ENCODE results near the gene TIMM22. TPM values are rescaled to one million over a fixed set of nuclear protein-coding genes. Genes with fewer than 3 reads are reported as not detected.

Gene TIMM22
- total RNA-seq, 1 donor from 2014 or later, result 14.1 TPM

DNA sequence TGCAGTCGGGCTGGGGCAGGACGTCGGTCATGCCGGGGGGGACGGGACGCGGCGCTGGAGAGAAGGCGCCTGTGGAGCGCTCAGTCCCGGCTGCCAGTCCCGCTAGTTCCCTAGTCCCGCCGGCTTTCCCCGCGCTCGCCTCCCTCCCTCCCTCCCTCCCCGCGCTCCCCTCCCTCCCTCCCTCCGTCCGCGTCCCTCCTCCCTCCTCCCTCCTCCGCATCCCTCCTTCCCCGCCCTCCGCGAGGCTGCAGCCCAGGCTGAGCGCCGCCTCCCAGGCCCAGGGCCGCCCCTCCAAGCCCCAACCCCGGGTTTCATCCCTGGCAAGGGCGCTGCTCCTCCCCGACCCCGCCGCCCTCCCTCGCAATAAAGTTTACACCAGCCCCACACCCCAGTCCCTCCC is 34.8 kb downstream of the TIMM22 start:
- peaks cover 8% of the 10 kb centered on the region for H3K27me3 Mint-ChIP-seq
- no peaks in the 10 kb centered on the region for H3K9me3 Mint-ChIP-seq (ENCODE audit: low read depth)
- H3K4me3 Mint-ChIP-seq (ENCODE audit: low read depth), result no peak overlapping the region
- peaks cover 6% of the 10 kb centered on the region for H3K36me3 Mint-ChIP-seq (ENCODE audit: insufficient read depth)
- no peak overlapping the region for H3K27ac Mint-ChIP-seq
- TF ChIP-seq, protein P1, sequence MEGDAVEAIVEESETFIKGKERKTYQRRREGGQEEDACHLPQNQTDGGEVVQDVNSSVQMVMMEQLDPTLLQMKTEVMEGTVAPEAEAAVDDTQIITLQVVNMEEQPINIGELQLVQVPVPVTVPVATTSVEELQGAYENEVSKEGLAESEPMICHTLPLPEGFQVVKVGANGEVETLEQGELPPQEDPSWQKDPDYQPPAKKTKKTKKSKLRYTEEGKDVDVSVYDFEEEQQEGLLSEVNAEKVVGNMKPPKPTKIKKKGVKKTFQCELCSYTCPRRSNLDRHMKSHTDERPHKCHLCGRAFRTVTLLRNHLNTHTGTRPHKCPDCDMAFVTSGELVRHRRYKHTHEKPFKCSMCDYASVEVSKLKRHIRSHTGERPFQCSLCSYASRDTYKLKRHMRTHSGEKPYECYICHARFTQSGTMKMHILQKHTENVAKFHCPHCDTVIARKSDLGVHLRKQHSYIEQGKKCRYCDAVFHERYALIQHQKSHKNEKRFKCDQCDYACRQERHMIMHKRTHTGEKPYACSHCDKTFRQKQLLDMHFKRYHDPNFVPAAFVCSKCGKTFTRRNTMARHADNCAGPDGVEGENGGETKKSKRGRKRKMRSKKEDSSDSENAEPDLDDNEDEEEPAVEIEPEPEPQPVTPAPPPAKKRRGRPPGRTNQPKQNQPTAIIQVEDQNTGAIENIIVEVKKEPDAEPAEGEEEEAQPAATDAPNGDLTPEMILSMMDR (IDR thresholded peaks at IDR 0.05; ENCODE audit: unreplicated experiment), result no peak
- DNase-seq (ENCODE audit: low spot score, unreplicated experiment), result no peak
- H3K4me1 Mint-ChIP-seq (ENCODE audit: low read depth), result no peaks in the 10 kb centered on the region

DNA sequence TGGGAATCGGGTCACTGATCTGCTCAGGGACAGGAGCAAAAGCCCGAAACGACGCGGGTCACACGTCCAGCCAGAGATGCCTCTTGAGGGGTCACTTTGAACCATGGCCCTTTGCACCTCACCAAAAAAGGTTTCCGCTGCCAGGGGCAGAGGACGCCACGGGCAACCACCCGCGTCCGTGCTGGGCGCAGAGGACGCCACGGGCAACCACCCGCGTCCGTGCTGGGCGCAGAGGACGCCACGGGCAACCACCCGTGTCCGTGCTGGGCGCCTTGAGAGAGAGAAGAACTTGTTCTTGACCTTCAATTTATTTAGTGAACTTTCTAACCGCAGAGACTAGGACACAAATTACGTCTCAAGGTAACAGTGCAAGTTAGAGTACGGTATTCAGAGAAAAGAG is 35.5 kb downstream of the TIMM22 start:
- H3K27ac Mint-ChIP-seq, result no peak overlapping the region
- TF ChIP-seq, protein P1 (IDR thresholded peaks at IDR 0.05; ENCODE audit: unreplicated experiment), result no peak
- no peaks in the 10 kb centered on the region for H3K9me3 Mint-ChIP-seq (ENCODE audit: low read depth)
- DNase-seq (ENCODE audit: low spot score, unreplicated experiment), result no peak
- H3K4me3 Mint-ChIP-seq (ENCODE audit: low read depth), result no peak overlapping the region
- peaks cover 6% of the 10 kb centered on the region for H3K36me3 Mint-ChIP-seq (ENCODE audit: insufficient read depth)
- no peaks in the 10 kb centered on the region for H3K4me1 Mint-ChIP-seq (ENCODE audit: low read depth)
- H3K27me3 Mint-ChIP-seq, result peaks cover 8% of the 10 kb centered on the region

DNA sequence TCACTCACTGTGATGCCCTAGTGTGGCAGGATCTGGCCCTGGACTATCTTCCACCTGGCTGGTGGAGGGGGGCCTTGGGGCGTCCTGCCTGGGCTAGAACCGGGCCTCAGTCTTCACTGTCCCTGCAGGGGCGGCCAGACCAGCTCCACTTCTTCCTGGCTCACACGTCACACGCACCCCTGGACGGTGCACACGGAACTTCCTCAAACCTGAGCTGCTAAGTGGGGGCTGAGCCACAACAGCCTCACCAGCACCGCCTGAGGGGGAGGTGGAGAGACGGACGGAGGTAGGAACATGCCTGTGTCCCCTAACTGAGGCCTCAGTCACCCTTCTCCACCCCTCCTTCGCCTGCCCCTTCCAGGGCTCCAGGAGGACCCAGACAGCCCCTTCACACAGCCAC is 36.6 kb downstream of the TIMM22 start:
- Mint-ChIP-seq H3K4me3 (ENCODE audit: low read depth) (no peak overlapping the region), H3K27me3 (peaks cover 8% of the 10 kb centered on the region), H3K27ac (no peak overlapping the region), H3K36me3 (ENCODE audit: insufficient read depth) (peaks cover 6% of the 10 kb centered on the region), H3K4me1 (ENCODE audit: low read depth) (no peaks in the 10 kb centered on the region), H3K9me3 (ENCODE audit: low read depth) (no peaks in the 10 kb centered on the region)
- no peak for DNase-seq (ENCODE audit: low spot score, unreplicated experiment)
- TF ChIP-seq, protein P1 (IDR thresholded peaks at IDR 0.05; ENCODE audit: unreplicated experiment), result no peak

DNA sequence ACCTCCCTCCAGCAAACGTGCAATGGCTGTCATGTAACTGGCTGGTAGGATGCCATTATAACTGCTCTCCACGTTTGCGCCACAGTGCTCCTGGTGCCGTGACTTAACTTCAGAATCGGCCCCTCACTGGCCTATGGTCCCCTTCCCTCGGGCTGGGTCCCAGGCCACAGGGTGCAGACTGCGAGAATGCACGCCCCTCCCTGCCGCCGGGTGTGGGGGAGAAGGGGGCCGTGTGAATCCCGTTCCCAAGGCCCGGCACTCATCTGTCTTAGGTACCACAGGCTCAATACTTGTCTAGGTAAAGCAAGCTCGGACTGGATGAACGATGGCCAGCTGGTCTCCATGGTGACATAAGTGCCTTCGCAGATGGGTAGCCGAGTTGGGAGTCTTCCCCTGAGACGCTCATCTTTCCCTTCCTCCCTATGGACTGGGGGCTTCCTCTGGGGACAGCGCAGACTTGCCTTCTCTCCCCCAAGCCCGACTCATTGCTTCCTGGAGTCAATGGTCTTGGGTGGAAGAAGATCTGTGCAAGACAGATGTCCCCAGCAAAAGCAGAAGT is 37.8 kb downstream of the TIMM22 start:
- Mint-ChIP-seq H3K27ac (no peak overlapping the region), H3K9me3 (ENCODE audit: low read depth) (no peaks in the 10 kb centered on the region)

DNA sequence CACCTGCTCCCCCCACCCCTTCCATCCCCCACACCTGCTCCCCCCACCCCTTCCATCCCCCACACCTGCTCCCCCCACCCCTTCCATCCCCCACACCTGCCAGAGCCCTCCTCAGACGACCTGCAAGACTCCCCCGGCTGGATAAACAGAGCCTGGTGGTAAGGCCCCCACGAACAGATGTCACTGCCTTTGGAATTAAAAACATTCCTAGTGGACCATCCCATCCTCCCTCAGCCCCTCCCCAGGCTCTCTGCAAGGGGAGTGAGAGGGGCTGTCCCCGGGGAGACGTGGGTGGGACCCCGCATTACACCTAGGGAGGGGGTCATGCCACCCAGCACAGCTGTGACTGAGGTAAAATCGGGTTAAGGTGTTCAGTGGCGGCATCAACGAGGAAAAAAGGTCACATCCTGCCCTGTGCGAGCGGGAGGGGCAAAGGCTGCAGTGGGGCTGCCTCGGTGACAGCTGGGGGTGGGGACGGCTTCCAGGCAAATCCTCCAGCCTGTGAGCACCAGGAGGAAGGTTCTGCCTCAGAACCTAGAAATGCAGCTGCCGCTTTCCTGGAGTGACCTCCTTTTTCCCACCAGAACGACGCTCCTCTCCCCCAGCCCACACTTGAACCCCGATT is 38.7 kb downstream of the TIMM22 start:
- H3K27ac Mint-ChIP-seq, result no peak overlapping the region
- no peaks in the 10 kb centered on the region for H3K9me3 Mint-ChIP-seq (ENCODE audit: low read depth)
- DNase-seq (ENCODE audit: low spot score, unreplicated experiment), result no peak
- peaks cover 6% of the 10 kb centered on the region for H3K36me3 Mint-ChIP-seq (ENCODE audit: insufficient read depth)
- H3K27me3 Mint-ChIP-seq, result peaks cover 8% of the 10 kb centered on the region
- H3K4me3 Mint-ChIP-seq (ENCODE audit: low read depth), result no peak overlapping the region
- H3K4me1 Mint-ChIP-seq (ENCODE audit: low read depth), result no peaks in the 10 kb centered on the region
- TF ChIP-seq, protein P1 (IDR thresholded peaks at IDR 0.05; ENCODE audit: unreplicated experiment), result no peak

More for the DNA sequence above, 37.8 kb downstream of the TIMM22 start:
- TF ChIP-seq, protein P1 (IDR thresholded peaks at IDR 0.05; ENCODE audit: unreplicated experiment), result no peak
- Mint-ChIP-seq H3K4me3 (ENCODE audit: low read depth) (no peak overlapping the region), H3K27me3 (peaks cover 8% of the 10 kb centered on the region), H3K4me1 (ENCODE audit: low read depth) (no peaks in the 10 kb centered on the region), H3K36me3 (ENCODE audit: insufficient read depth) (peaks cover 6% of the 10 kb centered on the region)
- DNase-seq (ENCODE audit: low spot score, unreplicated experiment), result no peak

Data from progenitor cell of endocrine pancreas (in vitro differentiated cells).